Parathyroid adenoma (tissue), 2 donors: ENCODE results near the gene ZNHIT6.

ENCODE experiments used
- H2AFZ ChIP-seq: fragments of 300-600 bp; sonication (generic); one replicate; pipeline ENCODE4 v1.7.0; 2017; ENCODE audit warnings: antibody characterized with exemption, mild to moderate bottlenecking
- H3K27ac ChIP-seq: fragments of 300-600 bp; sonication (generic); one replicate; pipeline ENCODE4 v1.7.0; 2017
- H3K27me3 ChIP-seq: fragments of 300-600 bp; sonication (generic); one replicate; pipeline ENCODE4 v1.7.0; 2017; ENCODE audit warnings: low read length; ENCODE audit not compliant: control insufficient read depth, insufficient read depth
- H3K36me3 ChIP-seq: fragments of 300-600 bp; sonication (generic); one replicate; pipeline ENCODE4 v1.7.0; 2017; ENCODE audit warnings: low read length; ENCODE audit not compliant: control insufficient read depth, insufficient read depth
- H3K4me1 ChIP-seq: fragments of 300-600 bp; sonication (generic); one replicate; pipeline ENCODE4 v1.7.0; 2017; ENCODE audit warnings: control low read depth
- H3K4me2 ChIP-seq: fragments of 300-600 bp; sonication (generic); one replicate; pipeline ENCODE4 v1.7.0; 2017; ENCODE audit warnings: low read length
- H3K4me3 ChIP-seq: fragments of 300-600 bp; sonication (generic); one replicate; pipeline ENCODE4 v1.7.0; 2017; ENCODE audit warnings: low read depth, low read length
- H3K79me2 ChIP-seq: fragments of 300-600 bp; sonication (generic); one replicate; pipeline ENCODE4 v1.7.0; 2017; ENCODE audit warnings: control low read depth
- H3K9ac ChIP-seq: fragments of 300-600 bp; sonication (generic); one replicate; pipeline ENCODE4 v1.7.0; 2017; ENCODE audit warnings: mild to moderate bottlenecking
- H3K9me3 ChIP-seq: fragments of 300-600 bp; sonication (generic); one replicate; pipeline ENCODE4 v1.7.0; 2017; ENCODE audit warnings: low read length; ENCODE audit not compliant: control insufficient read depth
- TF ChIP-seq, protein P1 (sequence below): fragments of 300-600 bp; sonication (generic); IDR thresholded peaks from one replicate; pipeline ENCODE4 v1.7.0; 2017; ENCODE audit warnings: antibody characterized with exemption, mild to moderate bottlenecking
- donor health status: primary hyperparathyroidism.

ZNHIT6 gene, protein sequence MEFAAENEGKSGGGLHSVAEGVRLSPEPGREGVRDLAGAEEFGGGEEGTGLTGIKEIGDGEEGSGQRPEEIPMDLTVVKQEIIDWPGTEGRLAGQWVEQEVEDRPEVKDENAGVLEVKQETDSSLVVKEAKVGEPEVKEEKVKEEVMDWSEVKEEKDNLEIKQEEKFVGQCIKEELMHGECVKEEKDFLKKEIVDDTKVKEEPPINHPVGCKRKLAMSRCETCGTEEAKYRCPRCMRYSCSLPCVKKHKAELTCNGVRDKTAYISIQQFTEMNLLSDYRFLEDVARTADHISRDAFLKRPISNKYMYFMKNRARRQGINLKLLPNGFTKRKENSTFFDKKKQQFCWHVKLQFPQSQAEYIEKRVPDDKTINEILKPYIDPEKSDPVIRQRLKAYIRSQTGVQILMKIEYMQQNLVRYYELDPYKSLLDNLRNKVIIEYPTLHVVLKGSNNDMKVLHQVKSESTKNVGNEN

DNA sequence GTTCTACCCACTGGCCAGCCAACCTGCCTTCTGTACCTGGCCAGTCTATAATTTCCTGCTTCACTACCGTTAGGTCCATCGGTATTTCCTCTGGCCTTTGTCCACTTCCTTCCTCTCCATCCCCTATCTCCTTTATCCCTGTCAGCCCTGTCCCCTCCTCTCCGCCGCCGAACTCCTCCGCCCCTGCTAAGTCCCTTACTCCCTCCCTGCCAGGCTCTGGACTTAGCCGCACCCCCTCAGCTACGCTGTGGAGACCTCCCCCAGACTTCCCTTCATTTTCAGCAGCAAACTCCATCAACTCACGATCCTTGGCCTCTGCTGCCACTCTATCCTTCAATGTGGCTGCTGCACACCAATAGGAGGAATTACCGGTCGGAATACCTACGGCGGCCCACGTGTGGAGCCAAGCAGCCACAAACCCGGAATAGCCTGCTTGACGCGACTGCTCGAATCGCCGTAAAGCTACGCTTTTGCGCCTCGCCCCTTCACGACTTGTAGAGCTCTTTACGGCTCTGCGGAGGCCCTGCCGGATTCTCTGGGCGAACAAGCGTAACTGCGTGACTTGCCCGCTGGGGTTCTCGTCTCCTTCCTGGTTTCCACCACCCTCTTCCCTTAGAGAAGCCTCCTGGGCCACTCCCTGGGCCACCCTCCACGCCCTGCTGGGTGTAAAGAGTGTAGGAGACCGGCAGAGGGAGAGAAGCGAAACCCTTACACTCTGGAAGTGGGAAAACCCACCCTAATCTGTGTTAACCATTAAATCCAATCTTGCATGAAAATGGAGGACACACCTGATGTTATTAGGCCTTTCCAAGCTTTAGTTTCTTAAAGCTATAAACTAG, at the start of gene ZNHIT6:
ZNHIT6 (minus strand) TSS at position 444 of the 839 bp plus-strand sequence; CDS start at position 295, 149 bp downstream.
- H3K9me3 ChIP-seq = no peaks in the 10 kb centered on the region
- H3K4me2 ChIP-seq = peak within 1 kb of the TSS; percentile 64
- H3K9ac ChIP-seq = no peak within 1 kb of the TSS
- H3K4me1 ChIP-seq = no peaks in the 10 kb centered on the region
- peak within 1 kb of the TSS; percentile 84 for H3K4me3 ChIP-seq
- H3K27me3 ChIP-seq = no peaks in the 10 kb centered on the region
- H3K79me2 ChIP-seq = peaks cover 5% of the 10 kb centered on the region
- TF ChIP-seq, protein P1, sequence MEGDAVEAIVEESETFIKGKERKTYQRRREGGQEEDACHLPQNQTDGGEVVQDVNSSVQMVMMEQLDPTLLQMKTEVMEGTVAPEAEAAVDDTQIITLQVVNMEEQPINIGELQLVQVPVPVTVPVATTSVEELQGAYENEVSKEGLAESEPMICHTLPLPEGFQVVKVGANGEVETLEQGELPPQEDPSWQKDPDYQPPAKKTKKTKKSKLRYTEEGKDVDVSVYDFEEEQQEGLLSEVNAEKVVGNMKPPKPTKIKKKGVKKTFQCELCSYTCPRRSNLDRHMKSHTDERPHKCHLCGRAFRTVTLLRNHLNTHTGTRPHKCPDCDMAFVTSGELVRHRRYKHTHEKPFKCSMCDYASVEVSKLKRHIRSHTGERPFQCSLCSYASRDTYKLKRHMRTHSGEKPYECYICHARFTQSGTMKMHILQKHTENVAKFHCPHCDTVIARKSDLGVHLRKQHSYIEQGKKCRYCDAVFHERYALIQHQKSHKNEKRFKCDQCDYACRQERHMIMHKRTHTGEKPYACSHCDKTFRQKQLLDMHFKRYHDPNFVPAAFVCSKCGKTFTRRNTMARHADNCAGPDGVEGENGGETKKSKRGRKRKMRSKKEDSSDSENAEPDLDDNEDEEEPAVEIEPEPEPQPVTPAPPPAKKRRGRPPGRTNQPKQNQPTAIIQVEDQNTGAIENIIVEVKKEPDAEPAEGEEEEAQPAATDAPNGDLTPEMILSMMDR = no peak
- peak within 1 kb of the TSS; percentile 80 for H3K27ac ChIP-seq
- peak within 1 kb of the TSS; percentile 93 for H2AFZ ChIP-seq
- H3K36me3 ChIP-seq = peaks cover 3% of the 10 kb centered on the region

DNA sequence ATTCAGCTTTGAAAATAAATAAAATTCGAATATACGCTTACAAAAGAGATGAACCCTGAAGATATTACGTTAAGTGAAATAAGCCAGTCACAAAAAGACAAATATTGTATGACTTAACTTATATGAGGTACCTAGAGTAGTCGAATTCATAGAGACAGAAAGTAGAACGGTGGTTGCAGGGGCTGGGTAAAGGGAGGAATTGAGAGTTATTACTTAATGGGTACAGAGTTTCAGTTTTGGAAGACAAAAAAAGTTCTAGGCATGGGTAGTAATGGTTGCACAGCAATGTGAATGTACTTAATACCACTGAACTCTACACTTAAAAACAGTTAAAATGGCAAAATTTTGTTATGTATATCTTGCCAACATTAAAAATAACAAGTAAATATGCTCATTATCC, 48.6 kb upstream of the ZNHIT6 start:
- Histone ChIP-seq H3K27ac (no peak overlapping the region), H3K4me3 (no peak overlapping the region), H3K79me2 (no peaks in the 10 kb centered on the region), H3K9me3 (no peaks in the 10 kb centered on the region), H3K4me2 (no peak overlapping the region), H3K27me3 (no peaks in the 10 kb centered on the region), H2AFZ (no peak overlapping the region), H3K36me3 (no peaks in the 10 kb centered on the region), H3K4me1 (no peaks in the 10 kb centered on the region), H3K9ac (no peak overlapping the region)
- TF ChIP-seq, protein P1 = no peak

DNA sequence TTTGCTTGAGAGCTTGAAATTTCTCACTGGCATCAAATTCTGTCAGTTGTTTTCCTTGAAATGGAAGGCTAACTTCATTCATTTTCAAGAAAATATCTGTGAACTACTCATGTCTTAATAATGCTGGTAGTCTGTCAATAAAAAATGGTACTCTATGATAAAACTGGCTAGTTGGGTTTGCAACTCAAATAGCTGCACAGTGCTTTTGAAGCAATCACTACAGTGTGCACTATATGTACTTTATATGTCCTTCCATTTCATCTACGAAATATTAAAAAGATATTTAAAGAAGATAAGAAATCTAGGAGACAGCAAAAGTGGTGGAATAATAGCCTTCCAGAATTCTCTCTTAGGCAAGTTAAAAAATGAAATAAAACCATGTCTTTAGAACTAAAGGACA, 39.9 kb upstream of the ZNHIT6 start:
- H3K9ac ChIP-seq = no peak overlapping the region
- no peak overlapping the region for H2AFZ ChIP-seq
- H3K79me2 ChIP-seq = no peaks in the 10 kb centered on the region
- TF ChIP-seq, protein P1 = no peak
- H3K4me1 ChIP-seq = no peaks in the 10 kb centered on the region
- no peaks in the 10 kb centered on the region for H3K27me3 ChIP-seq
- no peaks in the 10 kb centered on the region for H3K9me3 ChIP-seq
- H3K4me3 ChIP-seq = no peak overlapping the region
- H3K27ac ChIP-seq = no peak overlapping the region
- H3K4me2 ChIP-seq = no peak overlapping the region
- no peaks in the 10 kb centered on the region for H3K36me3 ChIP-seq

DNA sequence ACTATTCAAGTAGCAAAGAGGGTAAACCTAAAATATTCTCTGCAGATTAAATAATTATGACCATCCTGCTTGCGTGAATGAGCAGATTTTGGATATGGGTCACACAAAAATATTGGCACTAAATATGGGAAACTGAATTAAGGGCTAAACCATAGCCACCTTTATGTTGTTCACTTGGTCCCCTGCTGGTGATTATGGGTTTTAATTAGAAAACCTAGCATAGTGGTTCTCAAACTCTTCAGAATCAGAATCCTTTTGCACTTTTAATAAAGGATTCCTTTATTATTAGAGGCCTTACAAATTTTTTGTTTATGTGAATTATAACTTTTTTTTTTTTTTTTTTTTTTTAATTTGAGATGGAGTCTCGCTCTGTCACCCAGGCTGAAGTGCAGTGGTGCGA, 38.5 kb upstream of the ZNHIT6 start:
- Histone ChIP-seq H3K4me3 (no peak overlapping the region), H3K9me3 (no peaks in the 10 kb centered on the region), H3K27me3 (no peaks in the 10 kb centered on the region), H3K4me2 (no peak overlapping the region), H3K79me2 (no peaks in the 10 kb centered on the region), H3K36me3 (no peaks in the 10 kb centered on the region), H3K27ac (no peak overlapping the region), H3K9ac (no peak overlapping the region), H3K4me1 (no peaks in the 10 kb centered on the region), H2AFZ (no peak overlapping the region)
- TF ChIP-seq, protein P1 = no peak
